Activated naive CD4-positive, alpha-beta T cell treated with anti-CD3 and anti-CD28 coated beads, Interleukin-2, amount 50 U/mL, for 16 hours (primary cell): ENCODE data around the gene PFDN5.

Source experiments
- DNase-seq: peaks from one replicate; pipeline ENCODE4 v3.0.0-alpha.2; 2020

PFDN5 gene

GRCh38 chr12:53295070-53295890, at the start of gene PFDN5:
TSS of gene PFDN5 (plus strand) at chr12:53295542. CDS start at chr12:53295568, 26 bp downstream.
- DNase-seq: peak; percentile 87

DNA sequence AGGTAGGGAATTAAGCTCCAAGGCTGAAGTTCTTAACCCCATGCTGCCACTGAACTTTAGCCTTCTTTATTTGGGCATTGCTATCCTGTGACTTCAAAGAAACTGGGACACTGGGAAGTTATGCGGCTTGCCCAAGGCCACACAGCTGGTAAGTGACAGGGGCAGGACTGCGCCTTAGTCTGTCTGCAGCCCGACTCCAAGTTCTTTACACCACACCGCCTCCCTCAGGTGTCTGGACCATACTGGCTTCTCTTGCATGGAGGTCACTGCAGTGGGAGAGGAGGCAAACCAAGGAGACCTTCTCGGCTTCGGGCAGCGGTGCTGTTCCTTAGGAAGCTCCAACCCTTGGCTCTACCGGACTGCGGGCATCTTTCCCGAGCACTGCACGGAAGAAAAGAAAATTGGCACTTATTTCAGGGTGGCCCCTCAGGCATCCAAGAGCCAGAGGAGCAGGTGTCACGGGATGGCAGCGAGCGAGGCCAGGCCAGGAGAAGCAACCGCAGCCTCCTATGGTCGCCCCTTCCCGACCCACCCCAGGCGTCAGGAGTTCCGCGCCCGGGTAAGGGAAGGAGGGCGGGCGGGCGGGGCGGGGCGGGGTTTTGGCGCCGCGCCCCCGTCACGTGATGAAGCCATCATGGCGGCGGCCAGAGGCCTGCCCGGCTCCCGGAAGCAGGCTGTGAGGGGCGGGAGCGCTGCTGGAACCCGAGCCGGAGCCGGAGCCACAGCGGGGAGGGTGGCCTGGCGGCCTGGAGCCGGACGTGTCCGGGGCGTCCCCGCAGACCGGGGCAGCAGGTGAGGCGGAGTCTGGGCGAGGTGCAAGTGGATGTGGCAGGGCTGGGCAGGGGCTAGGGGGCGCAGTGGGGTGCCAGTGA, 43.6 kb upstream of the PFDN5 start:
- DNase-seq: peak; percentile 73

DNA sequence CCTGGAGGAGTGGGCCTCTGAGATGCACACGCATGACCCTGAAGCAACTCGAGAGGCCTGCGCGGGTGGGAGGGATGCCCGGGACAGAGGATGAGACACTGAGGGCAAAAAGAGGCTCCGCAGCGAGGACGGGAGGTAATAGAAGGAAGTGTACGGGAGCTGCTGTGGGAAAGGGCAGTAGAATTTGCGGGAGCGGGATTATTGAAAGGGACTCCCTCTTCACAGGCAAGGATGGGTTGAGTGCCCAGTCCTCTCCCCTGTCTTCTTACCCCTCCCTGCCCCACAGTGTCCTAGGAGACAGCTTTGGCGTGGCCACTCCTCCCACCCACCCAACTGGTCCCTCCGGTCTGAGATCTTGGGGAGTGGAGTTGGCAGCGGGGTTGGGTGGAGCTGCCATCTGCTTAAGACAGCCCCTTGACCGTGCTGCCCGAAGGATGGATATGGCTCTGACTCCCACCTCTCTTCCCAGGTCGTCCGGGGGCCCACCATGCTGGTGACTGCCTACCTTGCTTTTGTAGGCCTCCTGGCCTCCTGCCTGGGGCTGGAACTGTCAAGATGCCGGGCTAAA, 42.9 kb upstream of the PFDN5 start:
- no peak for DNase-seq

DNA sequence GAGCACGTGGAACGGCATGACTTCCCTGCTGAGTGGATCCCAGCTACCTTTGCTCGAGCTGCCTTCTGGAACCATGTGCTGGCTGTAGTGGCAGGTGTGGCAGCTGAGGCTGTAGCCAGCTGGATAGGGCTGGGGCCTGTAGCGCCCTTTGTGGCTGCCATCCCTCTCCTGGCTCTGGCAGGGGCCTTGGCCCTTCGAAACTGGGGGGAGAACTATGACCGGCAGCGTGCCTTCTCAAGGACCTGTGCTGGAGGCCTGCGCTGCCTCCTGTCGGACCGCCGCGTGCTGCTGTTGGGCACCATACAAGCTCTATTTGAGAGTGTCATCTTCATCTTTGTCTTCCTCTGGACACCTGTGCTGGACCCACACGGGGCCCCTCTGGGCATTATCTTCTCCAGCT, 42.0 kb upstream of the PFDN5 start:
- no peak for DNase-seq

- DNase-seq: no peak
Observed at GRCh38 chr12:53254816-53255545, 40.4 kb upstream of the PFDN5 start.

GRCh38 chr12:53255996-53256395, 39.3 kb upstream of the PFDN5 start:
- no peak for DNase-seq

GRCh38 chr12:53258541-53259539, 36.5 kb upstream of the PFDN5 start:
- no peak for DNase-seq

GRCh38 chr12:53259891-53260290, 35.5 kb upstream of the PFDN5 start:
- DNase-seq: no peak

DNA sequence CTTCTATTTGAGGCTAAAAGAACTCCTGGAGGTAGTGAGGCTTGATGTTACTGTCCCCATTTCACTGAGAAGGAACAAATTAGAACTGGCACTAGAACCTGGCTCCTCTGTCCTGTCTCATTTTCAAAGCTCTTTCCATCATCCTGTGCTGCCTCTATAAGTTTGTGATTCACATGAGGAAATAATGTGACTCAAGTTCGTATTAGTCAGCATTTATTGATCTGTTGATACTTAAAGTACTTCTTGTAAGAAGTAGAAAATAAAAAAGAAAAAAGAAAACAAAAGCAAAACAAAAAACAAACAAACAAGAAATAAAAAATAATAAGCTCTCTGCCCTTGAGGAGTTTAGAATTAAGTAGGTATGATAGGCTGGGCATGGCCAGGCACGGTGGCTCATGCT, 29.6 kb upstream of the PFDN5 start:
- no peak for DNase-seq

DNA sequence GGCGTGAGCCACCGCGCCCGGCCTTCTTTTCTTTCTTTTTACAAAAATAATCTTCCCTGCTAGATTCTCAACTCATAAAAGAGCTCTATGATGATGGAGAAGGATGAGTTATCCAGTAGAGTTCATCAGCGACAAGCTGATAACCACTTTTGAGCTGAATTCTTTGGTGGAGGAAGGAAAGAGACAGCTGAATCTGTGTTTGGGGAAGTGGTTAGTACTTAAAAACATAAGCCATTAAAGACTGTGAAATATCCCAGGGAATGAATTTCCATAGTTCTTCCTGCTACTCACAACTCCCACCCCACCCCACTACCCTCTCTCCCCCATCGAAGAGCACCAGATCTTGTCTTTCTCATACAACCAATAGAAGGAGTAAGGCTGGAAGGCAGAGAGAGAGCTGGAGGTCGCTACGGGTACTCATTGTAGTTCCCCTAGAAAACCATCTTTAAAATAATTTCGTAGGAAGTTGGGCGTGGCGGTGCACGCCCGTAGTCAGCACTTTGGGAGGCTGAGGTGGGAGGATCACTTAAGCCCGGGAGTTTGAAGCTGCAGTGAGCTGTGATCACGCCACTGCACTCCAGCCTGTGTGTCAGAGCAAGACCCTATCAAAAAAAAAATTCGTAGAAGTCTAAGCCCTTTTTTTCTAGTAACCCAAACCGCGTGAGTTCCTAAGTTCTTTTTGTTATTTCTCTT, 27.9 kb upstream of the PFDN5 start:
- peak; percentile 28 for DNase-seq

- DNase-seq: peak; percentile 85
Observed at GRCh38 chr12:53267999-53268629, 27.2 kb upstream of the PFDN5 start, which contains the start of gene ESPL1. TSS of gene ESPL1 (plus strand) at chr12:53268299. CDS start at chr12:53268767, 468 bp downstream.

DNA sequence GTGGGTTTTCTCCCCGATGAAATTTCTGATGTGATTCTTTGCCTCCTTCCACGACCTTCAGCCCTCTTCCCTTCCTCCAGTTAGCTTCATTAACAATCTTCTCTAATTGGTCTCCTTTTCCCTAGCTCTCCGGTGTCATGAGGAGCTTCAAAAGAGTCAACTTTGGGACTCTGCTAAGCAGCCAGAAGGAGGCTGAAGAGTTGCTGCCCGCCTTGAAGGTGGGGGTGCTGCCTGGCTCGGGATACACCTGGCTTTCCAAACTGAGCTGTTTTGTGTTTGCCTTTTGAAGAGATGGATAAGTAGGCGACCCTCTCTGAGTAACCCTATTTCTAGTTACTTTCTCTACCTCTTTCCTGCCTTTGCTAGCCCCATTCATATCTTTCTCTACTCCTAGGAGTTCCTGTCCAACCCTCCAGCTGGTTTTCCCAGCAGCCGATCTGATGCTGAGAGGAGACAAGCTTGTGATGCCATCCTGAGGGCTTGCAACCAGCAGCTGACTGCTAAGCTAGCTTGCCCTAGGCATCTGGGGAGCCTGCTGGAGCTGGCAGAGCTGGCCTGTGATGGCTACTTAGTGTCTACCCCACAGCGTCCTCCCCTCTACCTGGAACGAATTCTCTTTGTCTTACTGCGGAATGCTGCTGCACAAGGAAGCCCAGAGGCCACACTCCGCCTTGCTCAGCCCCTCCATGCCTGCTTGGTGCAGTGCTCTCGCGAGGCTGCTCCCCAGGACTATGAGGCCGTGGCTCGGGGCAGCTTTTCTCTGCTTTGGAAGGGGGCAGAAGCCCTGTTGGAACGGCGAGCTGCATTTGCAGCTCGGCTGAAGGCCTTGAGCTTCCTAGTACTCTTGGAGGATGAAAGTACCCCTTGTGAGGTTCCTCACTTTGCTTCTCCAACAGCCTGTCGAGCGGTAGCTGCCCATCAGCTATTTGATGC, 26.4 kb upstream of the PFDN5 start:
- DNase-seq: no peak

- no peak for DNase-seq
Observed at GRCh38 chr12:53274445-53274844, 20.9 kb upstream of the PFDN5 start.

DNA sequence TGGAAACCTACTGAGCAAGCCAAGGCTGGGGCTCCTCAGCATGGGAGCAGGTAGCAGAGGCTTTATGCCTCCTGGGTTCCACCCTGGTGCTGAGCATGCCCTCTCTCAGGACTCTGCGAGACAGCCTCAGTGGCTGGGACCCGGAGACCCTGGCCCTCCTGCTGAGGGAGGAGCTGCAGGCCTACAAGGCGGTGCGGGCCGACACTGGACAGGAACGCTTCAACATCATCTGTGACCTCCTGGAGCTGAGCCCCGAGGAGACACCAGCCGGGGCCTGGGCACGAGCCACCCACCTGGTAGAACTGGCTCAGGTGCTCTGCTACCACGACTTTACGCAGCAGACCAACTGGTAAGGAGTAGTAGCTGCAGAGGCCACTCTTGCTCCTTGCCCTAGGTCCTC, 18.8 kb upstream of the PFDN5 start:
- no peak for DNase-seq

DNA sequence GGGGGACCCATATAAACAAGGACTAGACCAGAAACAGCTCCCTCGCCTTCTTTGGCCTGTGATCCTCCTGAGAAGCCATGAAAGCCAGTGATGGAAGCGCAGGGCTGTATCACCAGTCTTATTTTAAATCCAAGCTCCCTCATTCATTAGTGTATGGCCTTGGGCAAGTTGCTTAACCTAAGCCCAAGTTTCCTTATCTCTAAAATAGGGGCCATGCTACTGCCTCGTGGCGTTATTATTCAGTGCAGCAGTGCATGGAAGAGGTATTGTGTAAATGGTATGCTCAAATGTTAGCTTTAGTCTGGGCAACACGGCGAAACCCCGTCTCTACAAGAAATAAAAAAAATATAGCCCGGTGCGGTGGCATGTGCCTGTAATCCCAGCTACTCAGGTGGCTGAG, 17.4 kb upstream of the PFDN5 start:
- no peak for DNase-seq

DNA sequence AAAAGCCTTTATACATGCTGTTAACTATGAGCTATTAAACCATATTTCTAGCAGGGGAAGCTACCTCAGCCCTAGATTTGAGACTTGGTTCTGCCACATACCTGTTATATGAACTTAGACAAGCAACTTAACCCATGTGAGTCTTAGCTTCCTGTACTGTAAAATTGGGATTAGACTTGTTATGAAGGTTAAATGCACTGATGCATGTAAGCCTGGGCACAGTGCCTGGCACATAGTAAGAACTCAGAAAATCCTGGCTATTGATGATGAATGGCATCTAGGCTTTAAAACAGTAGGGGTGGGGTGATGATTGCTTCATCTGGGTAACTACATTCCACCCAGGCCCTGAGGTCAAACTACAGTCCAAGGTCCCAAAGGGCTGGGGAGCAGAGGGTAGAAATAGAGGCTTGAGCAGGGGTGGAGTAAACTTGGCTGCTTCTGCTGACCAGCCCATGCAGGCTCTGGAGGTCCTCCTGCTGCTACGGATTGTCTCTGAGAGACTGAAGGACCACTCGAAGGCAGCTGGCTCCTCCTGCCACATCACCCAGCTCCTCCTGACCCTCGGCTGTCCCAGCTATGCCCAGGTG, 16.0 kb upstream of the PFDN5 start:
- DNase-seq: no peak

GRCh38 chr12:53279888-53280498, 15.3 kb upstream of the PFDN5 start:
- DNase-seq: no peak

GRCh38 chr12:53286448-53286847, 8.9 kb upstream of the PFDN5 start:
- DNase-seq: no peak
